NT2/D1 (cell line): ENCODE data around the gene MAT2A.

Experiments
- SUZ12 ChIP-seq: IDR thresholded peaks from 2 replicates; pipeline ENCODE4 v1.6.1; 2011; ENCODE audit not compliant: insufficient read length, insufficient read depth; ENCODE audit errors: extremely low read depth
- YY1 ChIP-seq: IDR thresholded peaks from 2 replicates; pipeline ENCODE4 v1.6.1; 2011; ENCODE audit not compliant: insufficient read length, insufficient read depth
- ZNF274 ChIP-seq: IDR thresholded peaks from 2 replicates; pipeline ENCODE4 v1.6.1; 2011; ENCODE audit warnings: mild to moderate bottlenecking, low read depth, low read length

DNA sequence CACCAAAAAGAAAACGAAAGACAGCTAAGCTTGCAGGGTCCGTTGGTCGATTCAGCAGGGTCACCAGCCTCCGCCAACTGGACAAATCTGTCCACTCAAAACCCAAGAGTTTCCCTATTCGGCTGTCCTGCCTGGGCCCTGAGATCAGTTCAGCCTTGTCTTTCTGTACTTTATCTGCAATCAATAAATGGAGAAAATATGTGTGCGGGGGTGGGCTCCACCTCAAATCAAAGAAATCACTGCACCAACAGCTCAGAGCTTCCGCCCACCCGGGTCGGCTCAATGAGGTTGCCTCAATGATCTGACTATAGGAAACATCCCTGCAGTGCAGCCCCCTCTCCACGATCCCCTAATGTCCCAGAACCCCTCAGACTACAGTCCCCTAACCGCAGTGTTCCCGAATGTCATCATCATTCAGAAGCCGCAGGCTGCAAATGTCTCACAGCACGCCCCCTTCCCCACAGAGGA is 21.9 kb downstream of the MAT2A start:
- no peak for TF ChIP-seq YY1
- no peak for TF ChIP-seq ZNF274
- TF ChIP-seq SUZ12, result no peak
